Panc1 (cell line): ENCODE measurements around the gene MBD3. TPM values are rescaled to one million over a fixed set of nuclear protein-coding genes. Genes with fewer than 3 reads are reported as not detected.

Experiments used
- ATAC-seq: fragments of 200-7000 bp; cut with Tn5 transposase; 2 replicates; pipeline ENCODE4 v1.9.1; 2020; ENCODE audit warnings: mild to moderate bottlenecking, moderate library complexity
- BruUV-seq: library from RNA; stranded (reverse); fragments of 400-500 nt; replicated peaks from 2 replicates; lab custom pipeline; 2021; lab: Mats Ljungman, UMichigan
- CTCF ChIA-PET: fragments of 300-600 bp; sonication (Branson Sonifier 250); formaldehyde crosslinking; loops from one replicate; lab custom pipeline; 2022; ENCODE audit warnings: antibody characterized with exemption; lab: Charles Lee
- POLR2A ChIA-PET: fragments of 300-600 bp; sonication (Branson Sonifier 250); formaldehyde crosslinking; loops from one replicate; lab custom pipeline; 2022; ENCODE audit warnings: antibody characterized with exemption; lab: Charles Lee
- DNase-seq: peaks from one replicate; pipeline ENCODE4 v3.0.0-alpha.2; 2010; ENCODE audit warnings: low read depth, low spot score
- H3K27ac ChIP-seq: 2 replicates; pipeline ENCODE4 v1.5.1; 2011; ENCODE audit warnings: mild to moderate bottlenecking, low read length, inconsistent platforms
- H3K27me3 ChIP-seq: fragments of 200-500 bp; sonication (Bioruptor generic); 2 replicates; pipeline ENCODE4 v1.6.0; 2014; ENCODE audit warnings: low read length, inconsistent platforms; ENCODE audit not compliant: control insufficient read depth, insufficient read depth
- H3K36me3 ChIP-seq: fragments of 200-500 bp; sonication (Bioruptor generic); 2 replicates; pipeline ENCODE4 v1.5.1; 2014; ENCODE audit warnings: inconsistent platforms, mild to moderate bottlenecking, low read length, moderate library complexity; ENCODE audit not compliant: control insufficient read depth, insufficient read depth
- H3K4me1 ChIP-seq: 2 replicates; pipeline ENCODE4 v1.5.1; 2011; ENCODE audit warnings: inconsistent platforms, mild to moderate bottlenecking, low read length, moderate library complexity; ENCODE audit not compliant: control insufficient read depth, insufficient read depth
- H3K4me3 ChIP-seq, 2 experiments: 2 replicates each; pipeline ENCODE4 v1.5.1; 2011 to 2012; ENCODE audit warnings: low read depth in 2 of 2, low read length in 2 of 2, mild to moderate bottlenecking in 2 of 2, inconsistent platforms in 1 of 2, moderate library complexity in 1 of 2
- H3K9me3 ChIP-seq: fragments of 200-500 bp; sonication (Bioruptor generic); 2 replicates; pipeline ENCODE4 v1.5.1; 2014; ENCODE audit warnings: low read depth, mild to moderate bottlenecking, inconsistent platforms, low read length, moderate library complexity; ENCODE audit not compliant: control insufficient read depth, insufficient read depth
- CTCF ChIP-seq: fragments of 450-650 bp; IDR thresholded peaks from 2 replicates; pipeline ENCODE4 v1.5.1; 2017; ENCODE audit warnings: mild to moderate bottlenecking
- POLR2AphosphoS5 ChIP-seq: IDR thresholded peaks from 2 replicates; pipeline ENCODE4 v1.6.1; 2012; ENCODE audit warnings: mild to moderate bottlenecking, low read depth, low read length, moderate library complexity
- REST ChIP-seq, 2 experiments: IDR thresholded peaks; 2 replicates each; pipeline ENCODE4 v1.6.1; 2011 to 2012; ENCODE audit warnings: low read depth in 2 of 2, control low read depth in 1 of 2, low read length in 1 of 2, mild to moderate bottlenecking in 1 of 2, moderate library complexity in 1 of 2; ENCODE audit not compliant: insufficient read depth in 1 of 2
- SIN3A ChIP-seq: IDR thresholded peaks from 2 replicates; pipeline ENCODE4 v1.6.1; 2012; ENCODE audit warnings: low read depth, mild to moderate bottlenecking, low read length, moderate library complexity, borderline replicate concordance; ENCODE audit not compliant: insufficient read depth
- TCF7L2 ChIP-seq: IDR thresholded peaks from 2 replicates; pipeline ENCODE4 v1.6.1; 2011; ENCODE audit warnings: mild to moderate bottlenecking, low read depth, low read length, inconsistent platforms
- in situ Hi-C: cut with HindIII; loops from 2 replicates; pipeline ENCODE4 v1.10.0; 2016; ENCODE audit warnings: low sequenced_read_pairs, low pct_unique_long_range_greater_than_20kb
- intact Hi-C: fragments of 100-400 bp; cut with micrococcal nuclease; formaldehyde crosslinking; loops from one replicate; pipeline ENCODE4 v1.10.0; 2022; ENCODE audit not compliant: unreplicated experiment
- total RNA-seq: library from RNA; stranded (reverse); gene quantifications from one replicate; pipeline ENCODE4 v1.2.1, GENCODE V29; 2021; ENCODE audit not compliant: unreplicated experiment

The MBD3 gene
- total RNA-seq, 1 experiment from 2014 or later: 139 TPM

- peak; percentile 29 for ATAC-seq
Measured at GRCh38 chr19:1567848-1568227, 24.8 kb downstream of the MBD3 start.

GRCh38 chr19:1567116-1567847, 25.4 kb downstream of the MBD3 start:
- ChIA-PET POLR2A (no interaction called here), CTCF (interaction anchor here (0.5 kb wide), 1 partner anchor 263 kb away, joined by 3 read pairs; no protein-coding TSS in a partner anchor)
- H3K9me3 ChIP-seq: no peaks in the 10 kb centered on the region
- BruUV-seq: no TSS peak
- ATAC-seq (peak; percentile 36), DNase-seq (no peak)
- H3K27ac ChIP-seq: no peak overlapping the region
- in situ Hi-C loops (no loop called here), intact Hi-C loops (no loop called here)
- no peak for TF ChIP-seq TCF7L2
- TF ChIP-seq SIN3A: no peak
- no peak for TF ChIP-seq CTCF
- no peak for TF ChIP-seq REST (IDR thresholded peaks at IDR 0.05; ENCODE audit: insufficient read depth in 1 of 2, low read depth in 2 of 2, low read length in 1 of 2)
- TF ChIP-seq POLR2AphosphoS5: no peak
- H3K4me3 ChIP-seq: peak overlapping the region; percentile 59 to 63
- H3K27me3 ChIP-seq: no peaks in the 10 kb centered on the region
- H3K36me3 ChIP-seq: no peaks in the 10 kb centered on the region; the same call in 1 of the 2 replicates
- H3K4me1 ChIP-seq: no peaks in the 10 kb centered on the region; the same call in 1 of the 2 replicates

More at GRCh38 chr19:1567848-1568227, 24.8 kb downstream of the MBD3 start:
- Histone ChIP-seq H3K4me3 (peak overlapping the region in 1 of 2 experiments; percentile 59; a peak in 1 of 4 replicates), H3K27ac (no peak overlapping the region), H3K27me3 (no peaks in the 10 kb centered on the region), H3K36me3 (no peaks in the 10 kb centered on the region; the same call in 1 of the 2 replicates), H3K4me1 (no peaks in the 10 kb centered on the region; the same call in 1 of the 2 replicates), H3K9me3 (no peaks in the 10 kb centered on the region)
- no peak for DNase-seq
- BruUV-seq: no TSS peak
- intact Hi-C loops: no loop called here
- POLR2A ChIA-PET: no interaction called here
- TF ChIP-seq REST (IDR thresholded peaks at IDR 0.05; ENCODE audit: insufficient read depth in 1 of 2, low read depth in 2 of 2, low read length in 1 of 2) (no peak), CTCF (no peak), TCF7L2 (no peak), SIN3A (no peak), POLR2AphosphoS5 (no peak)
- in situ Hi-C loops: no loop called here
- CTCF ChIA-PET: no interaction called here
